ENCODE results near the gene F2RL2. TPM values are rescaled to one million over a fixed set of nuclear protein-coding genes. Genes with fewer than 3 reads are reported as not detected.

F2RL2 gene
- total RNA-seq, 3 donors from 2014 or later = under 0.01 to 3.4 (median 2.9) TPM

GRCh38 chr5:76590027-76590426, 33.2 kb downstream of the F2RL2 start:
- Histone ChIP-seq H3K36me3 (no peaks in the 10 kb centered on the region), H3K4me1 (no peaks in the 10 kb centered on the region), H3K27ac (no peak overlapping the region), H3K4me3 (no peak overlapping the region), H3K27me3 (no peaks in the 10 kb centered on the region), H3K9me3 (no peaks in the 10 kb centered on the region)
- no peak for TF ChIP-seq POLR2AphosphoS5 (IDR thresholded peaks at IDR 0.05)
- no peak for TF ChIP-seq POLR2A (IDR thresholded peaks at IDR 0.05)
- TF ChIP-seq CTCF (IDR thresholded peaks at IDR 0.05) = no peak
- intact Hi-C loops (cut with DNase I; ENCODE audit: low total_unique reads) = loop anchor here (10.0 kb wide), 1 partner anchor 745 kb away; no protein-coding TSS in a partner anchor
- DNase-seq (ENCODE audit: low spot score in 2 of 2) = no peak

GRCh38 chr5:76586531-76586930, 36.7 kb downstream of the F2RL2 start:
- no peaks in the 10 kb centered on the region for H3K4me1 ChIP-seq
- no peak overlapping the region for H3K4me3 ChIP-seq
- H3K36me3 ChIP-seq = no peaks in the 10 kb centered on the region
- no peaks in the 10 kb centered on the region for H3K9me3 ChIP-seq
- TF ChIP-seq CTCF (IDR thresholded peaks at IDR 0.05) = no peak
- no peak for TF ChIP-seq POLR2AphosphoS5 (IDR thresholded peaks at IDR 0.05)
- TF ChIP-seq POLR2A (IDR thresholded peaks at IDR 0.05) = no peak
- no peak for DNase-seq (ENCODE audit: low spot score in 2 of 2)
- no peaks in the 10 kb centered on the region for H3K27me3 ChIP-seq
- intact Hi-C loops (cut with DNase I; ENCODE audit: low total_unique reads) = no loop called here
- no peak overlapping the region for H3K27ac ChIP-seq

GRCh38 chr5:76585783-76586217, 37.4 kb downstream of the F2RL2 start:
- Histone ChIP-seq H3K4me3 (no peak overlapping the region), H3K9me3 (no peaks in the 10 kb centered on the region), H3K4me1 (no peaks in the 10 kb centered on the region), H3K27ac (no peak overlapping the region), H3K36me3 (no peaks in the 10 kb centered on the region), H3K27me3 (no peaks in the 10 kb centered on the region)
- TF ChIP-seq CTCF (IDR thresholded peaks at IDR 0.05) = no peak
- TF ChIP-seq POLR2AphosphoS5 (IDR thresholded peaks at IDR 0.05) = no peak
- no peak for TF ChIP-seq POLR2A (IDR thresholded peaks at IDR 0.05)
- DNase-seq (ENCODE audit: low spot score in 2 of 2) = no peak
- intact Hi-C loops (cut with DNase I; ENCODE audit: low total_unique reads) = no loop called here

GRCh38 chr5:76583163-76584047, 39.8 kb downstream of the F2RL2 start:
- Histone ChIP-seq H3K4me3 (no peak overlapping the region), H3K36me3 (no peaks in the 10 kb centered on the region)
- intact Hi-C loops (cut with DNase I; ENCODE audit: low total_unique reads) = no loop called here

More at GRCh38 chr5:76583163-76584047, 39.8 kb downstream of the F2RL2 start:
- TF ChIP-seq CTCF (IDR thresholded peaks at IDR 0.05) (peak in 2 of 3 donors; percentile 35 to 43), POLR2AphosphoS5 (IDR thresholded peaks at IDR 0.05) (no peak)
- no peaks in the 10 kb centered on the region for H3K9me3 ChIP-seq
- H3K27me3 ChIP-seq = no peaks in the 10 kb centered on the region
- DNase-seq (ENCODE audit: low spot score in 2 of 2) = no peak
- H3K27ac ChIP-seq = no peak overlapping the region
- no peaks in the 10 kb centered on the region for H3K4me1 ChIP-seq
